HPDE6-E6E7 (cell line): ENCODE data around the gene HAUS5.
A peak's percentile ranks its signal among the peaks of the same experiment; 100 is the strongest.
"Not testable (repeated sequence)": the region's sequence is repeated elsewhere in the genome, so short reads cannot be mapped to it uniquely, and the experiment has no call there.

Source experiments
- DNase-seq: peaks from one replicate; pipeline ENCODE4 v3.0.0; 2011; ENCODE audit warnings: missing footprints; ENCODE audit errors: extremely low spot score

HAUS5 gene

GRCh38 chr19:35642798-35643254, 30.3 kb downstream of the HAUS5 start:
- DNase-seq, result no peak

GRCh38 chr19:35643255-35644205, 31.0 kb downstream of the HAUS5 start:
- peak; percentile 84 for DNase-seq

- peak; percentile 99 for DNase-seq
Measured at GRCh38 chr19:35644206-35644986, 31.9 kb downstream of the HAUS5 start.

GRCh38 chr19:35644987-35645679, 32.6 kb downstream of the HAUS5 start:
- no peak for DNase-seq

GRCh38 chr19:35645680-35646511, 33.4 kb downstream of the HAUS5 start:
- DNase-seq, result no peak

- peak; percentile 98 for DNase-seq
Measured at GRCh38 chr19:35648017-35648961, 35.8 kb downstream of the HAUS5 start, which contains the start of gene COX6B1. COX6B1 (plus strand) TSS chr19:35648323; CDS start chr19:35651244, 2,921 bp downstream.

- no peak for DNase-seq
Measured at GRCh38 chr19:35650581-35650980, 38.0 kb downstream of the HAUS5 start.

GRCh38 chr19:35654828-35655227, 42.3 kb downstream of the HAUS5 start:
- not testable (repeated sequence) for DNase-seq

GRCh38 chr19:35655600-35655999, 43.1 kb downstream of the HAUS5 start:
- no peak for DNase-seq

- no peak for DNase-seq
Measured at GRCh38 chr19:35656700-35657099, 44.2 kb downstream of the HAUS5 start.

GRCh38 chr19:35657904-35658700, 45.6 kb downstream of the HAUS5 start:
- no peak for DNase-seq

- DNase-seq, result no peak
Measured at GRCh38 chr19:35661995-35662340, 49.4 kb downstream of the HAUS5 start.

GRCh38 chr19:35663981-35664380, 51.4 kb downstream of the HAUS5 start:
- DNase-seq, result no peak

- no peak for DNase-seq
Measured at GRCh38 chr19:35665157-35665556, 52.6 kb downstream of the HAUS5 start.

GRCh38 chr19:35665604-35666003, 53.1 kb downstream of the HAUS5 start:
- no peak for DNase-seq

- DNase-seq, result no peak
Measured at GRCh38 chr19:35666251-35666913, 53.8 kb downstream of the HAUS5 start, which contains the start of gene UPK1A. UPK1A (plus strand) TSS chr19:35666517; CDS start chr19:35666813, 296 bp downstream.

- no peak for DNase-seq
Measured at GRCh38 chr19:35669566-35669965, 57.0 kb downstream of the HAUS5 start.

GRCh38 chr19:35669974-35670373, 57.4 kb downstream of the HAUS5 start:
- DNase-seq, result no peak
